ENCODE data around the gene PNMA3.
"Not testable (repeated sequence)": the region's sequence is repeated elsewhere in the genome, so short reads cannot be mapped to it uniquely, and the experiment has no call there.

The PNMA3 gene

DNA sequence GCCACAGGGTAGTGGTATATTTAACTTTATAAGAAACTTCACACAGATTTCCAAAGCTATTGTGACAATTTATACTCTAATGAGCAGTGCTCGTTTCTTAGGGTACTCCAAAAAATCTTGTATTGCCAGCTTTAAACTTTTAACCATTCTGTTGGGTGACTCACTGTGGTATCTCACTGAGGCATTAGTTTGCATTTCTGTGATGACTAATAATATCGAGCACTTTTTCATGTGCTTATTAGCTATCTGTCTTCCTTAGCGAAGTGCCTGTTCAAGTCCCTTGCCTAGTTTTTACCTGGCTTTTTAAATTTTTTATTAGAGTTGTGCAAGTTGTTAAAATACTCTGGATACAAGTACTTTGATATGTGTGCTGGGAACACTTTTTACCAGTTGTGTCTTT is 5.5 kb downstream of the PNMA3 start:
- no peak for TF ChIP-seq ZNF274 (IDR thresholded peaks at IDR 0.05; ENCODE audit: low read depth, low read length)
- no peak overlapping the region for H3K4me3 ChIP-seq (ENCODE audit: low read length)

DNA sequence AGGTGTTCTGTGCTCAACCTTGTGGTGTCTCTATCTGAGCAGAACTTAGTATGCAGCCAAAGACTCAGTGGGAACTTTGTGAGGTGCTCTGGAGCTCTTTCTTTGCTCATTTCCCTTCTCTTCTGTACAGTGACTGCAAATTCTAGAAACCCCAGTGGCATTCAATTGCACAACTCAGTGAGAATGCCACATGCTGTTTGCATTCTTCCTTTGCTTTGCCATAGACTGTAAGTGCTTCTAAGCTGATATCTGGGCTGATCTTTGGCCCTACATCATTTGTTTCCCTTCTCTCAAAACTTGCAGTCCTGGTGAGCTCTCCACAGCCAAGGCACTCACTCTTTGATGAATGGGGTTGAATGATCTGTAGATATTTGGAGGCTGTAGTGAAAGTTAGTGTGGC is 7.0 kb downstream of the PNMA3 start:
- no peak for TF ChIP-seq ZNF274 (IDR thresholded peaks at IDR 0.05; ENCODE audit: low read depth, low read length)

DNA sequence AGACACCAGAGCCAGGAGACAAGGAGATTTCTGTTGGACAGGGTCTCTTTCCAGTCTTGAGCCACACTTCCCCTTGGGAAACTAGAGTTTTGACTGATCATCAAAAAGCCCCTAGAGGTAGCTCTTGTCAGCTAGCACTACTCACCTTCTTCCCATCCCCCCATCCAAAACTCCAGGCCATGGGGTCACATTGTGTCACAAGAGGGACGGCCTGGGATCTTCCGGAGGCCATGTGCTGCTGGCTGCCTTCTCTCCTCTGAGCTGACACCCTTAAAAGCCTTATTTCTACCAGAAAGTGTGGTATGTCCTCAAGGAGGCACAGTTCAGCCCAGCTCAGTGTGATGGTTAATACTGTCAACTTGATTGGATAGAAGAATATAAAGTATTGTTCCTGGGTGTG is 7.8 kb downstream of the PNMA3 start:
- no peak overlapping the region for H3K4me3 ChIP-seq (ENCODE audit: low read length)
- TF ChIP-seq ZNF274 (IDR thresholded peaks at IDR 0.05; ENCODE audit: low read depth, low read length): no peak

More for the DNA sequence above, 7.0 kb downstream of the PNMA3 start:
- H3K4me3 ChIP-seq (ENCODE audit: low read length): no peak overlapping the region

DNA sequence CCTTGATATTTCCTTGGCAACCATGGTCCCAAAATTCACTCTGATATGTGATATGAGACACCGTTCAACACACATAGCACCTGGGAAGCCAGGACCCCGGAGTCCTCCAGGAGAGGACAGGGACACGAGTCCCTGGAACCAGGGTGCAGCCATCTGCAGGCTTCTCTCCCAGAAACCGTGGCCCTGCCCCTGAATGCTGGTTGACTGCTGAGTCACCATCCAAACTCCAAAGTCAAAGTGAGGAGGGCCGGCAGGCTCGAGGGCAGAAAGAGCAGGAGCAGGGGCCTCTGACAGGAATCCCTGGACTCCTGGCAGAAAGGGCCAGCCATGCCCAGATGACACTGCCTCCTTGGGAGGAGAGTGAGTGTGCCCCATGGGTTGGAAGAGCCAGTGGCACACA is 9.1 kb downstream of the PNMA3 start:
- H3K4me3 ChIP-seq (ENCODE audit: low read length): no peak overlapping the region
- TF ChIP-seq ZNF274 (IDR thresholded peaks at IDR 0.05; ENCODE audit: low read depth, low read length): no peak

DNA sequence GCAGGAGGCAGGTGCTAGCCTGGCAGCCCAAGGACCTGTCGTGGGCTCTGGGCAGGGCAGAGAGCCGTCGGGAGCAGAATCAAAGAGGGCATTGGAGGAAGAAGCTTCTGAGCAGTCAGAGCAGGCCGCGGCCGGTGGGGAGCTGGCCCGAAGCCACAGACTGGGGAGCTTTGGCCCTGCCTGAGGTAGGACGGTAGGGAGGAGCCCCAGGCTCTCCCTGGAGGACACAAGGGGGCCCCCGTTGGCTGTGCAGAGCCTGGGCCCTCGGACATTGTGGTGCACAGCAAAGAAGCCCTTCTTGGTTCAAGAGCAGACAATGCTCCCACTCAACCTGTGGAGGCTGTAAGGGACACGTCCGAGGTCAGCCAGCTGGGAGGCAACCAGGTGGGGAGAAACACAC is 10.1 kb downstream of the PNMA3 start:
- H3K4me3 ChIP-seq (ENCODE audit: low read length): not testable (repeated sequence)

DNA sequence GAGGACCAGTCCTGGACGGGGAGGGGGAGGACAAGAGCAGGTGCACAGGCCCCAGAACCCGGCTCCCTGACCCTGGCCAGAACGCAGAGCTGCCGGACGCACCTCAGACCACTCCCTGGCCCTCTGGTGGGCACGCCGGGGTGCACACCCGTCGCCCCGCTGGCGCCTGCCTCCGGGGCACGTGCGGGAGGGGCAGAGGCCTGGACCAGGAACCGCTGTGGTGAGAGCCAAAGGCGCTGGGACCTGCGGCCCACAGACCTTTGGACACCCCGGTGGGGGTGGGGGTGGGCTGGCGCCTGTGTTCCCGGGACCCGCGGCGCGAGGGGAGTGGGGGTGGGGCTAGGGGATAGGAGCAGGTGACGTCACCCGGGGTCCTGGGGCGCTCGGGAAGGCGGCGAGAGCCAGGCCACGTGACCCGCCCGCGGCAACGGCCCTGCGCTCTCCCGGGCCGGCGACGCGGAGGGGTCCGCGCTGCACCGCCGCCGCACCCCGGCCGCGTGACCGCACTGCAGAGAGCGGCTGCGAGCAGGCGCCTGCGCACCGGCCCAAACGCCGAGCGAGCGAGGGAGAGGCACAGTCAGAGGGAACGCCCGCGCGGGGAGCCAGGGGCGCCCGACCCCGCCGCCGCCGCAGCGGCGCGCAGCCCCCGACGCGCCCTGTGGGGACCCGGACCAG is 15.8 kb downstream of the PNMA3 start, which contains the start of gene PNMA6A:
PNMA6A (plus strand) TSS at position 546 of the 675 bp plus-strand sequence. CDS start 609 bp downstream, outside the sequence.
- not testable (repeated sequence) for H3K4me3 ChIP-seq (ENCODE audit: low read length)

DNA sequence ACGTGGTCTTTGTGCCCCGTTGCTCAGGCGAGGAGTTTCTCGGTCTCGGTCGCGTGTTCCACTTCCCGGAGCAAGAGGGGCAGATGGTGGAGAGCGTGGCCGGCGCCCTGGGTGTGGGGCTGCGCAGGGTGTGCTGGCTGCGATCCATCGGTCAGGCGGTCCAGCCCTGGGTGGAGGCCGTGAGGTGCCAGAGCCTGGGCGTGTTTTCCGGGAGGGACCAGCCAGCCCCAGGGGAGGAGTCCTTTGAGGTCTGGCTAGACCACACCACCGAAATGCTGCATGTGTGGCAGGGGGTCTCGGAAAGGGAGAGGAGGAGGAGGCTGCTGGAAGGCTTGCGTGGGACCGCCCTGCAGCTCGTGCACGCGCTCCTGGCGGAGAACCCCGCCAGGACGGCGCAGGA is 17.1 kb downstream of the PNMA3 start:
- not testable (repeated sequence) for H3K4me3 ChIP-seq (ENCODE audit: low read length)

DNA sequence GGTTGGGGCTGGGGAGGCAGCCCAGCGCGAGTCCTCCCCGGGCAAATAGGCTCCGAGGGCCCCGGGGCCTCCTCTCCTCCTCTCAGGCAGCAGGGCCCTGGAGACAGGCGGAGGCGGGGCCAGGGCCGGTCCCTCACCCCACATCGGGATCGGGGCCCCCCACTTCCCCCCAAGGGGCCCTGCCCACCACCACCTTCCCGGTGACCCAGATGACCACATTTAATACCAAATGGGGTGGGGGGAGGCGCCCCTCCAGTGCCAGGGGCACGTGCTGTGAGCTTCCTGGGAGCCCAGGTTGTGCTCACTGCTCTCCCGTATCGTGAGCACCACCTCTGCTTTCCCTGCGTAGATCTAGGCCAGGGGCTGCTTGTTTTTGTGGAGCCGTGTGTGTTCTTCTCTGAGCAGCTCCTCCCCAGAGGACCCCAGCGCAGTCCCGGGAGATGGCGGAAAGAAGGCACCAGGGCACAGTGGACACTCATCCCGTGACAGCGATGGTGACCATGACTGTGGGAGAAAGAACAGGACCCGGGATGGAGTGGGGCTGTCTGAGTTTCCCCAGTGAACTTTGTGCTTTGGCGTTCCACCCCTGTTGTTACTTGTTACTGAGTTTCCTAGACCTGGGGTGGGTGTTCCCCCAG is 18.1 kb downstream of the PNMA3 start:
- no peak for TF ChIP-seq ZNF274 (IDR thresholded peaks at IDR 0.05; ENCODE audit: low read depth, low read length)
- H3K4me3 ChIP-seq (ENCODE audit: low read length): no peak overlapping the region

DNA sequence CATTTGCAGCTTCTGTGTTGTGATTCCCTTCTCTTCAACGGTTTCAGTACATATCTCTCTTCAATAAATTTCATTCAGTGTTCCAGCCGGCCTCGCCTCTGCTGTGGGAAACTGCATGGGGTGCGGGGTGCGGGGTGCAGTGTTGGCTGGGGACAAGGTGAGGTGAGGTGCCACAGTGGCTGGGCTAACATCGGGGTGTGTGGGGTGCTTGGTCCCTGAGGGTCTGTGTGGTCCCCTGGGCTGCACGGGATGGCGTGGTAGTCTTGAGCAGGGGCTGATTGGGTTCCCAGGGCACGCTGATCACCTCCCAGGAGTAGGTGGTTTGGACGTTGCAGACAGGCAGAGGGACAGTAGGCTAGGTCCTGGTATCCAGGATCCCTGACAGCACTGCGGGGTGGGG is 18.7 kb downstream of the PNMA3 start:
- no peak overlapping the region for H3K4me3 ChIP-seq (ENCODE audit: low read length)
- no peak for TF ChIP-seq ZNF274 (IDR thresholded peaks at IDR 0.05; ENCODE audit: low read depth, low read length)

DNA sequence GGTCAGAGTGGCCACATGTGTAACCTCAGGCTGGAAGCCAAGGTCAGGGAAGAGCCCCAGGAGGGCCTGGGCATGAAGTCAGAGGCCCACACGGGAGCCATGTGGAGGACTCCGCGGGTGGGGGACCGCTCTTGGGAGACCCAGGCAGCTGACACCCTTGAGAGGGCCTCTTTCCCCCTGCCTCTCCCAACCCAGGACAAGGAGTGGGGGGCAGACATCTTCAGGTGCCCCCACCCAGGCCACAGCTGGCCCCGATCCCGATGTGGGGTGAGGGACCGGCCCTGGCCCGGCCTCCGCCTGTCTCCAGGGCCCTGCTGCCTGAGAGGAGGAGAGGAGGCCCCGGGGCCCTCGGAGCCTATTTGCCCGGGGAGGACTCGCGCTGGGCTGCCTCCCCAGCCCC is 19.1 kb downstream of the PNMA3 start:
- no peak overlapping the region for H3K4me3 ChIP-seq (ENCODE audit: low read length)
- TF ChIP-seq ZNF274 (IDR thresholded peaks at IDR 0.05; ENCODE audit: low read depth, low read length): no peak

DNA sequence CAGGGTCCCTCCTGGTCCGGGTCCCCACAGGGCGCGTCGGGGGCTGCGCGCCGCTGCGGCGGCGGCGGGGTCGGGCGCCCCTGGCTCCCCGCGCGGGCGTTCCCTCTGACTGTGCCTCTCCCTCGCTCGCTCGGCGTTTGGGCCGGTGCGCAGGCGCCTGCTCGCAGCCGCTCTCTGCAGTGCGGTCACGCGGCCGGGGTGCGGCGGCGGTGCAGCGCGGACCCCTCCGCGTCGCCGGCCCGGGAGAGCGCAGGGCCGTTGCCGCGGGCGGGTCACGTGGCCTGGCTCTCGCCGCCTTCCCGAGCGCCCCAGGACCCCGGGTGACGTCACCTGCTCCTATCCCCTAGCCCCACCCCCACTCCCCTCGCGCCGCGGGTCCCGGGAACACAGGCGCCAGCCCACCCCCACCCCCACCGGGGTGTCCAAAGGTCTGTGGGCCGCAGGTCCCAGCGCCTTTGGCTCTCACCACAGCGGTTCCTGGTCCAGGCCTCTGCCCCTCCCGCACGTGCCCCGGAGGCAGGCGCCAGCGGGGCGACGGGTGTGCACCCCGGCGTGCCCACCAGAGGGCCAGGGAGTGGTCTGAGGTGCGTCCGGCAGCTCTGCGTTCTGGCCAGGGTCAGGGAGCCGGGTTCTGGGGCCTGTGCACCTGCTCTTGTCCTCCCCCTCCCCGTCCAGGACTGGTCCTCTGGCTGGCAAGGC is 21.3 kb downstream of the PNMA3 start:
- not testable (repeated sequence) for H3K4me3 ChIP-seq (ENCODE audit: low read length)

DNA sequence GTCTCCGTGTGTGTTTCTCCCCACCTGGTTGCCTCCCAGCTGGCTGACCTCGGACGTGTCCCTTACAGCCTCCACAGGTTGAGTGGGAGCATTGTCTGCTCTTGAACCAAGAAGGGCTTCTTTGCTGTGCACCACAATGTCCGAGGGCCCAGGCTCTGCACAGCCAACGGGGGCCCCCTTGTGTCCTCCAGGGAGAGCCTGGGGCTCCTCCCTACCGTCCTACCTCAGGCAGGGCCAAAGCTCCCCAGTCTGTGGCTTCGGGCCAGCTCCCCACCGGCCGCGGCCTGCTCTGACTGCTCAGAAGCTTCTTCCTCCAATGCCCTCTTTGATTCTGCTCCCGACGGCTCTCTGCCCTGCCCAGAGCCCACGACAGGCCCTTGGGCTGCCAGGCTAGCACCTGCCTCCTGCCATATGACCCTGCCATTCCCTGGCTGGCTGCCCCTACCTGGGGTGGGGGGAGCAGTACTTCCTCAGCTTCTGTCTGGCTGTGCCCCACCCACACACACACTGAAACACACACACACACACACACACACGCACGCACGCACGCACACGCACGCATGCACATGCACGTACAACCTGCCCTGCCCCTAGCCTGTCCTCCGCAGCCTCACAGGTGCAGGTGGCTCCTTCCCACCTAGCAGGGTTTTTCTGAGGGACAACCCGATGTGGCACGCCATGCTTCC is 27.1 kb downstream of the PNMA3 start:
- not testable (repeated sequence) for H3K4me3 ChIP-seq (ENCODE audit: low read length)

DNA sequence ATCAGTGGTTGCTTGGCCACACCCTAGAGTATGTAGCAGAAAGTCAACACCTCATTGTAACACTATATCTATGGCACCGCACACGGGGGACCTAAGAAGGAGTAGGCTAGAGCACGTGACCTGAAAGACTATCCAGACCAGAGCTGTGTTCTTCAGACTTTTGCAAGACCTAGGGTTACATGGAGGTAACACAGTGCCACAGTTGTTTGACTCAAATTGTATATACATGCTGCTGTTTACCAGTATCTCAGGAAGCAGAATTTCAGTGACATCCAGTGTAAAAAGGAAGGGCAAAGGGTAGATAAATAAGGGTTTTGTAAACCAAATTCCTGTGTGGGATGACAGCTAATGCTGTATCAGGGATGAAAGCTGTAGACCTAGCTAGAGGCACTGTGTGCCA is 46.1 kb downstream of the PNMA3 start:
- no peak for TF ChIP-seq ZNF274 (IDR thresholded peaks at IDR 0.05; ENCODE audit: low read depth, low read length)

DNA sequence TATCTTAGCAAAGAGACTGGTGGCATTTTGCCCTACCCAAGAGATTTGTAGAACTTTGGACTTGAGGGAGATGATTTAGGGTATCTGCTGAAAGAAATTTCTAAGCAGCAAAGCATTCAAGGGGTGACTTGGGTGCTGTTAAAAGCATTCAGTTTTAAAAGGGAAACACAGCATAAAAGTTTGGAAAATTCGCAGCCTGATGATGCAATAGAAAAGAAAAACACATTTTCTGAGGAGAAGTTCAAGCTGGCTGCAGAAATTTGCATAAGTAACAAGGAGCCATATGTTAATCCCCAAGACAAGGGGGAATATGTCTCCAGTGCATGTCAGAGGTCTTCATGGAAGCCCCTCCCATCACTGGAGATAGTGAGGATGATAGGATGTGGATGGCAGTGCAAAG is 48.7 kb downstream of the PNMA3 start:
- H3K4me3 ChIP-seq (ENCODE audit: low read length): not testable (repeated sequence)

More for the DNA sequence above, 46.1 kb downstream of the PNMA3 start:
- H3K4me3 ChIP-seq (ENCODE audit: low read length): no peak overlapping the region

DNA sequence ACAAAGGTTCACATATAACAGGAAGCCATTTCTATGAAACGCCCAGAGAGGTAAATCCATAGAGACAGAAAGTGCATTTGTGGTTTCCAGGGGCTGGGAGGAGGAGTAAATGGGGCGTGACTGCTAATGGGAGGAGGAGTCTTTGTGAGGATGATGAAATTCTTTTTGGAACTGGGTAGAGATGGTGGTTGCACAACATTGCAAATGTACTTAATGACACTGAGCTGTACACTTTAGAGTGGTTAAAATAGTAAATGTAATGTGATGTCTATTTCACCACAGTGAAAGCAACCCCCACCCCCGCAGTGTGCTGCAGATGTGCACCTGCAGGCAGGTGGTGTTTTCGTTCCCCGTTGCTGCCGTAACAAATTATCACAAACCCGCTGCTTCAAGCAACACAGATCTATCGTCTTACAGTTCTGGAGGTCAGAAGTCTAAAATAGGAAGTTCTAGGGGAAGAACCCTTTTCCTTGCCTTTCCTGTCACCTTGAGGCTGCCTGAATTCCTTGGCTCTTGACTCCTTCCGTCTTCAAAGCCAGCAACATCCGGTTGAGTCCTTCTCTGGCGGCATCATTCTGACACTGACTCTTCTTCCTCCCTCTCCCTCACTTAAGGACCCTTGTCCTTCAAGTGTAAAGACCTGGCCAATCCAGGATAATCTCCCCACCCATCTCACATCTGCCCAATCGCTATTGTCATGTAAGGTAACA is 50.0 kb downstream of the PNMA3 start:
- not testable (repeated sequence) for H3K4me3 ChIP-seq (ENCODE audit: low read length)
